ENCODE measurements around the gene DLX5.

DLX5 gene

DNA sequence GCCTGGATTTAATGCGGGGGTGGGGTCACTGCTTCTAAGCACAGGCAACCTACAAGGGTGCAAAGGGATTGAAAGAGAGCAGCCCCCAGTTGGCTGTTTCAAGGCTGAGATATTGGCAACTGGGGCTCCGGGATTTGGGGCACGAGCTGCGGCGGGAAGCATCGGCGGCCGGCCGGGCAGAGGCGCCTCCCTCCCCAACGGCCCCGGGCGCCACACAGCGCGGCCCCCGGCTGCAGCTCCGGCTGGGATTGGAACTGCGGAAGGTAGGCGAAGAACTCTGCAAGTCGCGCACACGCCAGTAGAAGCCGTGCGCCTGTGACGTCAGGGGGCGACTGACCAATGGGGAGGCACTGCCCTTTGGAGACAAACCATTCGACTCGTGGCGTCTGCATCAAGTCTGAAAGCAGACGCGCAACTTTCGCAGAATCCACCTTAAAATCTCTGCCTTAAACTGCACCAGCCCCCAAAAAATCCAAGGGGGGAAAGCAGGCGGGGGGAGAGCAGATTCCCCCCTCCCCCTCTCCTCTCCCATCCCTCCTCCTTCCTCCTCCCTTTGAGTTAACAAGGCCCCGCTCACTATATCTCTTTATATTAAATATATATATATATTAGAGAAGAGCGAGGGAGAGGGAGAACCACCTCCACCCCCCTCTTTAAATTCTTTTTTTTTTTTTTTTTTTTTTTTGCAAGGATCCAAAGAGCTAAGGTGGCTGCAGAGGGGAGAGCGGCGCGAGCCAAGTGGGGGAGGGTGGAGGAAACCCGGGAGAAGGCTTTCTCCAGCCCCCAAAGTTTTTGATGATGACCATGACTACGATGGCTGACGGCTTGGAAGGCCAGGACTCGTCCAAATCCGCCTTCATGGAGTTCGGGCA is 19.2 kb downstream of the DLX5 start, which contains the start of gene DLX6:
Gene DLX6 (plus strand): TSS at position 371 of the 872 bp plus-strand sequence. CDS start 425 bp downstream, at position 796.
- Histone ChIP-seq H3K4me3 (ENCODE audit: severe bottlenecking) (peak within 1 kb of the TSS; percentile 24), H3K4me1 (ENCODE audit: insufficient read depth, poor library complexity, severe bottlenecking) (no peaks in the 10 kb centered on the region), H3K27me3 (ENCODE audit: insufficient read depth, poor library complexity, severe bottlenecking) (peaks cover 78% of the 10 kb centered on the region), H3K9me3 (ENCODE audit: severe bottlenecking) (no peaks in the 10 kb centered on the region), H3K36me3 (ENCODE audit: low read depth) (no peaks in the 10 kb centered on the region), H3K27ac (ENCODE audit: poor library complexity, severe bottlenecking) (no peak within 1 kb of the TSS)
- ATAC-seq (ENCODE audit: low read depth) (peak; percentile 51; the same call in 2 of the 3 replicates), DNase-seq (ENCODE audit: low spot score) (no peak)
- no peak for TF ChIP-seq CTCF (IDR thresholded peaks at IDR 0.05; ENCODE audit: poor library complexity, severe bottlenecking)

GRCh38 chr7:97004247-97005182 is 20.1 kb downstream of the DLX5 start:
- peak overlapping the region; percentile 24 for H3K4me3 ChIP-seq (ENCODE audit: severe bottlenecking)
- no peak for TF ChIP-seq CTCF (IDR thresholded peaks at IDR 0.05; ENCODE audit: poor library complexity, severe bottlenecking)
- ATAC-seq (ENCODE audit: low read depth) (no peak), DNase-seq (ENCODE audit: low spot score) (no peak)
- no peaks in the 10 kb centered on the region for H3K36me3 ChIP-seq (ENCODE audit: low read depth)
- H3K4me1 ChIP-seq (ENCODE audit: insufficient read depth, poor library complexity, severe bottlenecking) = no peaks in the 10 kb centered on the region
- H3K27me3 ChIP-seq (ENCODE audit: insufficient read depth, poor library complexity, severe bottlenecking) = peaks cover 77% of the 10 kb centered on the region
- H3K27ac ChIP-seq (ENCODE audit: poor library complexity, severe bottlenecking) = no peak overlapping the region
- H3K9me3 ChIP-seq (ENCODE audit: severe bottlenecking) = no peaks in the 10 kb centered on the region

DNA sequence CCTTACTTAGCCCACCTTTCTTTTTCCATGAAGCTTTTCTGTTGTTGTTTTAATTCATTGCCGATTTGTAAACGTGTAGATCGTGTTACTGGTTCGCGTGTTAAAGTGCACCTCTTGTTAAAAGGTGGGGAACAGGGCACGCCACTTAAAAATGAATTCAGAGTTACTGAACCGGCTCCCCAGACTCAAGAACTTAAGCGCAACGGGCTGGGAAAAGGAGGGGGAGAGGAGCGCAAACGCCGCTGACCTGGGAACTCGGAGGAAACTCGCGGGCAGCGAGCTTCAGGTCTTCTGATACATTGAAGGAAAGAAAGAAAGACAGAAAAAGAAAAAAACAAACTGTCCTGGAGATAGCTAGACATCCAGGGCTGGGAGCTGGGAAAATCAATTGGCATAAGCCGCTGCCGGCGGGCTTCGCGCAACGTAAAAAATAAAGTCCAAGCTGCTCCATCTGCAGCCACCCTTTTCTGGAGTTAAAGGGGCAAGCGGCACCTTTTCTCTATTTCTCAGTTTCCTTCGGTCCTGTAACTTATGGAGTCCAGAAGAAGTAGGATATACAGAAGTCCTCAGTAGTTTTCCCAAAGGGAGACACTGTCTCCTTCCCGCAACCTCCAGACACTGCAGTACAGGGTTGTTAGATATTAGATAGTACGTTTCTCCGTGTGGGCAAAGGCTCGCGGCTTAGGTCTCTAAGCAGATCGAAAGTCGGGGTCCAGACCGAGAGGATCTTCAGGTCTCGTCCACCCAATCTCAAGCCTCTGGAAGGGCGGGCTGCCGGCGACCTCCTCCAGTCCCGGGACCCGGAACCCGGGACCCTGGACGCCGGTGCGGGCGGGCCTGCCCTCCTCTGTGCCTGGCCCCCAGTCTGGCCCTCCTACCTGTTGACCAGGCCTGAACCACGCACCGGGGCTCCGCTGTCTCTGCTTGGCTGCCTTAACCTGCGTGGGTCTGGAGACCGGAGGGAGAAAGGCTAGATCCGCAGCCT is 21.1 kb downstream of the DLX5 start:
- DNase-seq (ENCODE audit: low spot score) = no peak
- H3K36me3 ChIP-seq (ENCODE audit: low read depth) = no peaks in the 10 kb centered on the region
- no peak for ATAC-seq (ENCODE audit: low read depth)
- no peak for TF ChIP-seq CTCF (IDR thresholded peaks at IDR 0.05; ENCODE audit: poor library complexity, severe bottlenecking)
- no peak overlapping the region for H3K4me3 ChIP-seq (ENCODE audit: severe bottlenecking)
- H3K9me3 ChIP-seq (ENCODE audit: severe bottlenecking) = no peaks in the 10 kb centered on the region
- H3K27ac ChIP-seq (ENCODE audit: poor library complexity, severe bottlenecking) = no peak overlapping the region
- H3K4me1 ChIP-seq (ENCODE audit: insufficient read depth, poor library complexity, severe bottlenecking) = no peaks in the 10 kb centered on the region
- peaks cover 75% of the 10 kb centered on the region for H3K27me3 ChIP-seq (ENCODE audit: insufficient read depth, poor library complexity, severe bottlenecking)

- no peak for ATAC-seq (ENCODE audit: low read depth)
- H3K4me3 ChIP-seq (ENCODE audit: severe bottlenecking) = no peak overlapping the region
- H3K9me3 ChIP-seq (ENCODE audit: severe bottlenecking) = no peaks in the 10 kb centered on the region
- TF ChIP-seq CTCF (IDR thresholded peaks at IDR 0.05; ENCODE audit: poor library complexity, severe bottlenecking) = no peak
- peaks cover 82% of the 10 kb centered on the region for H3K27me3 ChIP-seq (ENCODE audit: insufficient read depth, poor library complexity, severe bottlenecking)
- H3K27ac ChIP-seq (ENCODE audit: poor library complexity, severe bottlenecking) = no peak overlapping the region
- H3K4me1 ChIP-seq (ENCODE audit: insufficient read depth, poor library complexity, severe bottlenecking) = no peaks in the 10 kb centered on the region
- no peaks in the 10 kb centered on the region for H3K36me3 ChIP-seq (ENCODE audit: low read depth)
- DNase-seq (ENCODE audit: low spot score) = no peak
These were observed 21.9 kb downstream of the DLX5 start for GRCh38 chr7:97002555-97003261.
